ENCODE measurements around the gene TNRC6A.

TNRC6A gene

GRCh38 chr16:24869033-24869432 is 139.6 kb downstream of the TNRC6A start:
- H3K4me3 ChIP-seq (ENCODE audit: low read depth, low read length) = no peak overlapping the region
- DNase-seq (ENCODE audit: low read depth) = no peak
- TF ChIP-seq CTCF (IDR thresholded peaks at IDR 0.05; ENCODE audit: low read depth, low read length, missing control alignments) = no peak

DNA sequence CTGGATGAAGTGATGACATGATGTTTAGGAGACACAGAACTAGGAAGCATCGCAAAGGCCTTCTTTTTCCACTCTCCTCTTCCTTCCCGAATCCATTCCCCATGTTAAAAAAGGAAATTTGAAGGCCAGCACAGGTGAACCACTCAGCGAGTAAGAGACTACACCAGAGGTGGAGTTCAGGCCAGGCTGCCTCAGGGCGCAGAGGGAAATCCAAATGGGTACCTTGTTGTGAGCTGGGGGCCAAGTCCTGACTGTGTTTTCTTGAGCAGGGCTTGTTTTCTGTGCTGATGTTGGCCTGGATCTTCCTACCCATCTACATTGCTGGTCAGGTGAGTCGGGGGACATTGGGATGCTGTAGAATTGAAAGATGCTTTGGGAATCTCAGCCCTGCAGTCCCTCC is 142.4 kb downstream of the TNRC6A start:
- no peak for DNase-seq (ENCODE audit: low read depth)
- no peak overlapping the region for H3K4me3 ChIP-seq (ENCODE audit: low read depth, low read length)
- no peak for TF ChIP-seq CTCF (IDR thresholded peaks at IDR 0.05; ENCODE audit: low read depth, low read length, missing control alignments)

DNA sequence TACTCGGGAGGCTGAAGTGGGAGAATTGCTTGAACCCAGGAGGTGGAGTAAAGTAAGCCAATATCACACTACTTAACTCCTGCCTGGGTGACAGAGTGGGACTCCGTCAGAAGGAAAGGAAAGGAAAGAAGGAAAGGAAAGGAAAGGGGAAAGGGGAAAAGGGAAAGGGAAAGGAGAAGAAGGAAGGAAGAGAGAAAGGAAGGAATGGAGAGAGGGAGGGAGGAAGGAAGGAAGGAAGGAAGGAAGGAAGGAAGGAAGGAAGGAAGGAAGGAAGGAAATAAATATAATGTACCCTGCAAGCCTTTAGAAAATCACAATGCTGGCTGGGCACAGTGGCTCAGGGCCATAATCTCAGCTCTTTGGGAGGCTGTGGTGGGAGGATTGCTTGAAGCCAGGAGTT is 143.6 kb downstream of the TNRC6A start:
- DNase-seq (ENCODE audit: low read depth) = no peak
- no peak overlapping the region for H3K4me3 ChIP-seq (ENCODE audit: low read depth, low read length)
- TF ChIP-seq CTCF (IDR thresholded peaks at IDR 0.05; ENCODE audit: low read depth, low read length, missing control alignments) = no peak

- no peak for DNase-seq (ENCODE audit: low read depth)
- no peak for TF ChIP-seq CTCF (IDR thresholded peaks at IDR 0.05; ENCODE audit: low read depth, low read length, missing control alignments)
- H3K4me3 ChIP-seq (ENCODE audit: low read depth, low read length) = no peak overlapping the region
These were observed 146.0 kb downstream of the TNRC6A start for GRCh38 chr16:24875466-24875865.

Data from GM12864 (cell line).